ENCODE data around the gene RWDD2A. TPM values are rescaled to one million over a fixed set of nuclear protein-coding genes. Genes with fewer than 3 reads are reported as not detected.

The RWDD2A gene
- total RNA-seq, 1 donor from 2014 or later = 3.5 TPM

GRCh38 chr6:83160167-83160566, 33.0 kb upstream of the RWDD2A start:
- TF ChIP-seq CTCF (IDR thresholded peaks at IDR 0.05) = no peak
- H3K27ac ChIP-seq = no peak overlapping the region
- ATAC-seq = peak; percentile 47
- DNase-seq = no peak
- no peaks in the 10 kb centered on the region for H3K27me3 ChIP-seq
- H3K36me3 ChIP-seq = peaks cover 87% of the 10 kb centered on the region
- no peak overlapping the region for H3K4me3 ChIP-seq
- no peaks in the 10 kb centered on the region for H3K4me1 ChIP-seq
- intact Hi-C loops (cut with DNase I) = no loop called here
- H3K9me3 ChIP-seq = no peaks in the 10 kb centered on the region

GRCh38 chr6:83167726-83168278, 25.4 kb upstream of the RWDD2A start:
- intact Hi-C loops (cut with DNase I) = no loop called here
- no peaks in the 10 kb centered on the region for H3K4me1 ChIP-seq
- ATAC-seq (no peak), DNase-seq (no peak)
- H3K27me3 ChIP-seq = no peaks in the 10 kb centered on the region
- H3K4me3 ChIP-seq = no peak overlapping the region
- TF ChIP-seq CTCF (IDR thresholded peaks at IDR 0.05) = no peak
- no peaks in the 10 kb centered on the region for H3K9me3 ChIP-seq
- no peak overlapping the region for H3K27ac ChIP-seq
- H3K36me3 ChIP-seq = peaks cover 99% of the 10 kb centered on the region

- ATAC-seq (no peak), DNase-seq (no peak)
- Histone ChIP-seq H3K4me1 (no peaks in the 10 kb centered on the region), H3K27ac (no peak overlapping the region), H3K4me3 (no peak overlapping the region), H3K36me3 (peaks cover 99% of the 10 kb centered on the region), H3K9me3 (no peaks in the 10 kb centered on the region), H3K27me3 (no peaks in the 10 kb centered on the region)
- TF ChIP-seq CTCF (IDR thresholded peaks at IDR 0.05) = no peak
- intact Hi-C loops (cut with DNase I) = no loop called here
Measured at GRCh38 chr6:83168556-83168955, 24.6 kb upstream of the RWDD2A start.

- ATAC-seq (no peak), DNase-seq (no peak)
- H3K27me3 ChIP-seq = no peaks in the 10 kb centered on the region
- H3K27ac ChIP-seq = no peak overlapping the region
- no peaks in the 10 kb centered on the region for H3K4me1 ChIP-seq
- intact Hi-C loops (cut with DNase I) = no loop called here
- peaks cover 99% of the 10 kb centered on the region for H3K36me3 ChIP-seq
- H3K9me3 ChIP-seq = no peaks in the 10 kb centered on the region
- no peak for TF ChIP-seq CTCF (IDR thresholded peaks at IDR 0.05)
- no peak overlapping the region for H3K4me3 ChIP-seq
Measured at GRCh38 chr6:83169106-83169505, 24.1 kb upstream of the RWDD2A start.

GRCh38 chr6:83169511-83169910, 23.6 kb upstream of the RWDD2A start:
- no peak for ATAC-seq

More at GRCh38 chr6:83169511-83169910, 23.6 kb upstream of the RWDD2A start:
- H3K27ac ChIP-seq = no peak overlapping the region
- no peaks in the 10 kb centered on the region for H3K27me3 ChIP-seq
- H3K4me3 ChIP-seq = no peak overlapping the region
- H3K9me3 ChIP-seq = no peaks in the 10 kb centered on the region
- intact Hi-C loops (cut with DNase I) = no loop called here
- H3K36me3 ChIP-seq = peaks cover 99% of the 10 kb centered on the region
- no peak for TF ChIP-seq CTCF (IDR thresholded peaks at IDR 0.05)
- no peak for DNase-seq
- no peaks in the 10 kb centered on the region for H3K4me1 ChIP-seq
